Measurements from ENCODE around the gene OPA1.
A peak's percentile ranks its signal among the peaks of the same experiment; 100 is the strongest.
"Not testable (repeated sequence)": the region's sequence is repeated elsewhere in the genome, so short reads cannot be mapped to it uniquely, and the experiment has no call there.

OPA1 gene

DNA sequence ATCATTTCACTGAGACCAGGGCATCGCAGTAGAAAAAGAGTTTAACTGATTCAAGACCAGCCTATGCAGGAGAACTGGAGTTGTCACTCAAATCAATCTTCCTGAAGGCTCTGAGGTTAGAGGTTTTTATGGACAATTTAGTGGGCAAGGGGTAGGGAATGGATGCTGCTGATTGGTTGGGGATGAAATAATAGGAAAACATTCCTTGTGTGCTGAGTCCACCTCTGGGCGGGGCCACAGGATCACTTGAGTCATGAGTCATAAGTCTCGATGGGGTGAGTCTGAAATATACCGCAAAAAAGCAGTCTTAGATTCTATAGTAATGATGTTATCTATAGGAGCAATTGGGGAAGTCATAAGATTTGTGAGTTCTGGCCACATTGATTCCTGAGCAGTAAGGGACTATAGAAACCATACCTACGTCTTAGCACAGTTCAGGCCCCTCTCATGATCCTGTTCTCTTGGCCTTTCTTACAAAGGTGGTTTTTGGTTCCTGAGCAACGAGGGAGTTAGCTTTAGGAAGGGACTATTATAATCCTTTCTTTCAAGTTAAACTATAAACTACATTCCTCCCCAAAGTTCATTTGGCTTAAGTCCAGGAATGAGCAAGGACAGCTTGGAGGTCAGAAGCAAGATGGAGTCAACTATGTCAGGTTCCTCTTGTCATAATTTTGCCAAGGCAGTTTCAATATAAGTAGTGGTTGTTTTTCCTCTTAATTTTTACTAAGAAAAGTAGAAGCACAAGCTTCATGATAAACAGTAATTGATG lies 2.7 kb upstream of the OPA1 start:
- no peak for DNase-seq

- DNase-seq, result no peak
Observed at GRCh38 chr3:193593668-193594030, 641 bp downstream of the OPA1 start.

DNA sequence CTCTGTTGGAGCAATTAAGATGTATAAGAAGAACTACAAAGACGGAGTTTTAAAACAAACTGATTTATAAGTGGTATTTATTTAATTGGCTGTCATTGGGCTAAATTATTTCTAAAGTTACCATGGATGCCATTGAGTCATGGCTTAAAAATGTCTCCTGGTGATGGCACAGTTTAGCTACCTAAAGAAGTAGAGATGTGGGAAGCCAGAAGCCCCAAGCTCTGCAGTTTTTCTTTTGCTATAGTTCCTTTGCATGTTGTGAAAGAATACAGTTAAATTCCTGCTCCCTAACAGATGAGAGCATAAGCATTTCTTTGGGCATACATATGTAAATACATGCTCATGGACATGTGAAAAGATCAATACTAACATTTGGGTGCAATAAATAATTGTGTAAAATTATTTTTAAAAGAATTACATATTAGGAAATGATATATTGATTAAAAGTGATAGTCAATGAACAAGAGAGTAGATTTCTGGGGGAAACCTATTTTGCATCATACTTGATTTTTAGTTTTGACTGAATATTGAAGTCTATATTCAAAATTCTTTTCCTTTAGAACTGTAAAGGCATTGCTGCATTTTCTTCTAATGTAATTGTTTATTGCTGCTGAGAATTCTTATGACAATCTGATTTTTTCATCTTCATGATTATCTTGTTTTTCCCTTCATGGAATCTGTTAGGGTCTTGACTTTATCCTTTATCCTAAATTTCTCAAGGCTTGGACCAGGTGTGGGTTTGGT lies 2.1 kb downstream of the OPA1 start:
- DNase-seq, result no peak

DNA sequence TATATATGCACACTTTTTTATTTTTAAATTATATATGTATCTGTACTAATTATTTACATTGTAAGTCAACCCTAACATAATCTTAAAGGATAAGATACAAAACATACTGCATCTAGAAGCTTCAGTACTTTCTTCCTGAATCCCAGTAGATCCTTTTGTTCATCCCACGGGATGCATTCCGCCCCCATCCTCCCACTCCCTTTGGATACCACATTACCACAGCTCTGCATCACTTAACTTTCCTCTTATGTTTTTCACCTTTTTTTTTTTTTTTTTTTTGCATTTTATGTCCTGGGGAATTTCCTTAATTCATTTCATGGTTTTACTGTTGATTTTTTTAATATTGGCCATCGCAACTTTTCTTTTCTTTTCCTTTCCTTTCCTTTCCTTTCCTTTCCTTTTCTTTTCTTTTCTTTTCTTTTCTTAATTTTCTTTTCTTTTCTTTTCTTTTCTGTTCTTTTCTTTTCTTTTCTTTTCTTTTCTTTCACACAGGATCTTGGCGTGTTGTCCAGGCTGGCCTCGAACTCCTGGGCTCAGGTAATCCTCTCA lies 3.0 kb downstream of the OPA1 start:
- no peak for DNase-seq

GRCh38 chr3:193598202-193598601 lies 5.2 kb downstream of the OPA1 start:
- no peak for DNase-seq

GRCh38 chr3:193599393-193599792 lies 6.4 kb downstream of the OPA1 start:
- no peak for DNase-seq

DNA sequence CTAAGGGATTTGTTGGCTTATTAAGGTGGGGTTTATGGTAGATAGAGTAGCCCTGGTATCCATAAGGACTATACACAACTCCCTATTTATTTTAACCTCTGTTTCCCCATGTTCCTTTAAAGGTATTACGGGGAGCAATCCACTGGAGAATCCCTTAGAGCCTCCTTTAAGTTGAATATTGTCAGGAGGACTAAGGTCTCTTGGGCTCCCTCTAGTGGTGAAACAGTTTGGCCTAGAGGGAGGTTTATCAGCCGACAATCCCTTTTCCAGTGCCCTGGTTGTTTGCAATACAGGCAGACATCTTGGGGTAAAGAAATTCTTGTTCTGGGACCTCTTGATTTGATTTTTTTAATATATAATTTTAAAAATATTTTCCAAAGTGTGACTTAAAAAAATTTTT lies 12.9 kb downstream of the OPA1 start:
- DNase-seq, result peak; percentile 63

DNA sequence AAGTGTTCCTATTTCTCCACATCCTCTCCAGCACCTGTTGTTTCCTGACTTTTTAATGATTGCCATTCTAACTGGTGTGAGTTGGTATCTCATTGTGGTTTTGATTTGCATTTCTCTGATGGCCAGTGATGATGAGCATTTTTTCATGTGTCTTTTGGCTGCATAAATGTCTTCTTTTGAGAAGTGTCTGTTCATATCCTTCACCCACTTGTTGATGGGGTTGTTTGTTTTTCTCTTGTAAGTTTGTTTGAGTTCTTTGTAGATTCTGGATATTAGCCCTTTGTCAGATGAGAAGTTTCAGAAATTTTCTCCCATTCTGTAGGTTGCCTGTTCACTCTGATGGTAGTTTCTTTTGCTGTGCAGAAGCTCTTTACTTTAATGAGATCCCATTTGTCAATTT lies 13.9 kb downstream of the OPA1 start:
- not testable (repeated sequence) for DNase-seq

GRCh38 chr3:193610516-193610915 lies 17.5 kb downstream of the OPA1 start:
- not testable (repeated sequence) for DNase-seq

GRCh38 chr3:193614430-193614829 lies 21.4 kb downstream of the OPA1 start:
- DNase-seq, result no peak

- DNase-seq, result no peak
Observed at GRCh38 chr3:193617628-193618027, 24.6 kb downstream of the OPA1 start.

DNA sequence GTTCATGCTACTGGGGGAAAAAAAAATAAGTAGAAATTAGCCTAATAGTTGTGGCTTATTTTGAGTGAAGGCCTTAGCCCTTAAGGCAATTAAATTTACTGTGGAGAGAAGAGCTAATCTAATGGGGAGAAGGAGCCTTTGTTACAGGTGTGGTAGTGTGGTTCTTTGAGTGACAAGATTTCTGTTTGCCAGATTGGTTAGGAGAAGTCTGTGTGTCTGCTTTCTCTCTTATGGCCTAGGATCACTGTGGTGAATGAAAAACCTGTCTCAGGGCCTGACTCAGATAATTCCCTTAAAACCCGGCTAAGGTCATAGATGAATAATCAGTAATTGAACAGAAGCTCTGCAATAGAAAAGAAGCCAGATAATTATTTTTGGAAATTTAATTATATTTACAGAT lies 27.0 kb downstream of the OPA1 start:
- DNase-seq, result no peak

DNA sequence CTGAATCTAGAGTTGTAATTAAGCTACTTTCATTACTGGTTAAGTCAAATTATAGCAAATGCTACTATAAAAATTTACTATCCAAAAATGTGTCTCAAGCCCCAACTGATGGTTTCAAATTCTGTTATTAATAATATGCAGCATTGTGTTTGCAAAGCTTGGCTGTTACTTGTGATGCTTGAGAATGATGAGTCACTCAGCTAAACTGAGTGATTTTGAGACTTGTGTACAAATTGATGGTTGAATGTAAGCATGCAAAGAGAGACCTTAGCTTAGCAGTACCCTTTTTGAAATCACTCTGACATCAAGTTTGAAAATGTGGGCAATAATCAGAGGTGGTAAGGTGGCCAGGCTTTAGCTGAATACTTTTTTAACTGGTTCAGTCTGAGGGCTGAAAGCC lies 27.6 kb downstream of the OPA1 start:
- DNase-seq, result no peak

- no peak for DNase-seq
Observed at GRCh38 chr3:193621127-193621526, 28.1 kb downstream of the OPA1 start.

DNA sequence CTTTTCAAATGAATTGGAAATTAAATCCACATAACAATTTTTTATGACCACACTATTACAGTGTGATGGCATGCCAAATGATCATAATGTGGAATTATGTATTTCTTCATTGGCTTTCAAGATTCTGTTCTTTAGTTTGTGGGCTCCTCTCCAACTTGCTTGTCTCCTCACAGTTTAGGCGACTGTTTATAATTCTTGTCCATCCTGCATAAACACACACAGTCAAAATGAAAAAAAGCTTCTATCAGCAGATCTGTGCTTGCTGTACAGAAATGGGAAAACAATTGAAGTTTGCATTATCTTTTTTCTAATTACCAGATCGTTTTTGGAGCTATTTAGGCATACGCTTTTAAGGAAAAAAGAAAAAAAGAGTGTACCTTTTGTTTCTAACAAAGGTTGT lies 37.0 kb downstream of the OPA1 start:
- no peak for DNase-seq

DNA sequence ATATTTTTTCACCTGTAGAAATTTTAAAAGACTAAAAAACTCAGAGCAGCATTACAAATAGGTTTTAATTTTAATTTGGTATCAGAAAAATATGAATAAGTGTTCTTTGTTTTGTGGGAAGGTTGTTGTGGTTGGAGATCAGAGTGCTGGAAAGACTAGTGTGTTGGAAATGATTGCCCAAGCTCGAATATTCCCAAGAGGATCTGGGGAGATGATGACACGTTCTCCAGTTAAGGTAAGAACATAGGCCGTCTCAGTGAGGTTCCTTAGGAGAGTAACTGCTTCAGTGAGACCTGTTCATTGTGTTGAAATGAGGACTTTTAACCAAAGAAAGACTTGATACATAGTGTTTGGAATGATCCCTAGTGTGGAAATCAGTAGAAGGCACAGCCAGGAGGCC lies 44.8 kb downstream of the OPA1 start:
- DNase-seq, result no peak

GRCh38 chr3:193638833-193639232 lies 45.8 kb downstream of the OPA1 start:
- no peak for DNase-seq

GRCh38 chr3:193640165-193640715 lies 47.2 kb downstream of the OPA1 start:
- no peak for DNase-seq

GRCh38 chr3:193640728-193641439 lies 47.9 kb downstream of the OPA1 start:
- DNase-seq, result no peak

- no peak for DNase-seq
Observed at GRCh38 chr3:193641440-193641775, 48.4 kb downstream of the OPA1 start.

DNA sequence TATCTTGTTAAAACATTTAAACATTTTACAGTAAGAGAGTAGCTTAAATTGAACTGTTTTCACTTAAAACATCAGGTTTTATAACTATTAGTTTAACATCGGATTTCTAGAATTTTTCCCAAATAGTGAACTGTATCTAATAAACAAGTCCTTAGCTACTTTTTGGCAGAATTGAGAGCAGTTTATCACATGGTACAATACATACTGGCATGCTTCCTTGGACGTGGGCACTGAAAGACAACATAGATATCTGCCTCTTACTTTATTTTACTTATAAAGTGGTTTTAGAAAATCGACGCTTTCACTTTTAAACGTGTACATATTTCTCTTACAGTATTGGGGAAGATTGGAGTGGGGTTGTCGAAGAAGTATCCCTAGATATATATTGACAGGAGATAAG lies 52.8 kb downstream of the OPA1 start:
- no peak for DNase-seq

GRCh38 chr3:193648542-193649076 lies 55.6 kb downstream of the OPA1 start:
- no peak for DNase-seq

DNA sequence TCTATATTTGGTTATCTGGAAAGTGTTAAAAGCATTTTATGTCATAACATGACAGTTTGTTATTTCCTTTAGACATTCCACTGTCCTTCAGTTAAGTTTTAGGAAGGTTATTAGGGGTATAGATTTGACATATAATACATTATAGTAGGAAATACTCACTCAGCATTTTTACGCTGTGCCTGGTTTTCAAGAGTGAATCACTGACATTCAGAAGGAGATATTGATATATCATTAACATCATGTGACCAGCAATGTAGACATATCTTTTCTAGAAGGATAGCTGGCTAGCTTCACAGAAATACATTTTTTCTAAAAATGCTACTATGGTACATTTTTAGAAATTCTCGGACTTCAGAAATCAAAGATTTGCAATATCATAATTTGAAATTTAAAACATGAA lies 57.6 kb downstream of the OPA1 start:
- no peak for DNase-seq
